HG03378 (cell line): Measurements from ENCODE around the gene ALG3.

Experiments
- ATAC-seq: cut with Tn5 transposase; IDR thresholded peaks from one replicate; pipeline ENCODE4 v1.9.1; 2021; ENCODE audit warnings: mild to moderate bottlenecking, moderate library complexity; ENCODE audit not compliant: unreplicated experiment

The ALG3 gene

GRCh38 chr3:184236033-184236410 lies 12.7 kb downstream of the ALG3 start:
- no peak for ATAC-seq

GRCh38 chr3:184235381-184236032 lies 13.3 kb downstream of the ALG3 start:
- no peak for ATAC-seq

DNA sequence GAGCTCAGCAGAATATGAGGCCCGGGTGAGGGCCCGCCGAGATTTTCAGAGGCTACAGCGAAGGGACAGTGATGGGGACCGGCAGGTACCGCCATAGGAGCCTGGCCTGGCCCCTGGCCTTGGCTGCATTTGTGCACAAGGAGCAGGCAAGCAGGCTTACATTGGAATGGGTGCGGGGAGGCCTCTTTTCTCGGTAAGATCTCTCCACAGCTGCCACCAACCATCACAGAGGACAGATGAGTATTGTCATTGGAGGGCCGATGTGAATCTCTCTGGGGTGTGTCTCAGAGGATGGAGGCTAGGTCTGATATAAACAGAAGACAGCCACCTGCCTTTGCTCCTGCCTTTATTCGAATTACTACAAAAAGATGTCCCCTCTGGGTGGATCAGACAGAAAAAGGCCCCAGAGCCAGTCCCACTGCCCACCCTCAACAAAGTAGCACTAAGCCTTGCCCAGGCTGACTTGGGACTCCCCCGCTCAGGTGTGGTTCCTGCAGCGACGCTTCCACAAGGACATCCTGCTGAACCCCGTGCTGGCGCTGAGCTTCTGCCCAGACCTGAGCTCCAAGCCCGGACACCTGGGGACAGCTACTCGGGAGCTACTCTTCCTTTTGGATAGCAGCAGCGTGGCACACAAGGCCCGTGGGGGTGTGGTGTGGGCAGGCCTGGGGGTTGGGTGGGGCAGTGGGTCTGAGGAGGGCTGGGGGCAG lies 13.9 kb downstream of the ALG3 start:
- ATAC-seq: no peak

DNA sequence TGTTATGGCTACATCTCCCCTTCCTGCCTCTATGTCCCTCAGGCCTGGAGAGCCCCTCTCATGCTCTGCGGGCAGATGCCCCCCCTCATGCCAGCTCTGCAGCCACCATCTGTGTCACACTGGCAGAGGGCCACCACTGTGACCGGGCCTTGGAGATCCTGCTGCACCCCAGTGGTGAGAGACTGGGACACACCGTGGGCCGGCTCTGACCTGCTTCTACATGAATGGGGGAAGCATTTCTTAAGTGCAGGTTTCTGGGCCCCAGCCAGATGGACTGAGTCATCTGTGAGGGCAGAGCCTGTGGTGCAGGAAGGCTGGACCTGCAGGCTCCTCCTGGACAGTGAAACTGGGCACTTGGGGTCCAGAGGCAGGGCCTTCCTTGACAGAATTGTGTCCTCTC lies 14.5 kb downstream of the ALG3 start:
- no peak for ATAC-seq

- no peak for ATAC-seq
Measured at GRCh38 chr3:184233127-184233843, 15.5 kb downstream of the ALG3 start.

DNA sequence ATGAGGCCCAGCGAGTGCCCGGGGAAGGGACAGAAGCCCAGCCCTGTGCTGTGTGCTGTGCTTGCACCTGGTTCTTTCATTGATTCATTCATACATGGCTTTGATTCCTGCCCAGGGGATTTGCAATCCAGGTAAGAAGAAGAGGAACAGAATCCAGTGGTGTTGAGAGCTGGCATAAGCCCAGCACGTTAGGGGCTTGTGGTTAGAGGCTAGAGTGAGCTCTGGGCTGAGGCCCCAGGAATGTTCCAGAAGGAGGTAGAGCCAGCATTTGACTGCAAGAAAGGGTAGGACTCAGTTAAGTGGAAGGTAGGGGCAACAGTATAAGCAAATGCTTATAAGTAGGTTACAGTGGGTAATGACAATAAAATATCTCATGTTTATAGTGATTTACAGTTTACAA lies 17.1 kb downstream of the ALG3 start:
- ATAC-seq: no peak

- no peak for ATAC-seq
Measured at GRCh38 chr3:184230603-184231528, 17.9 kb downstream of the ALG3 start.

GRCh38 chr3:184230081-184230602 lies 18.6 kb downstream of the ALG3 start:
- no peak for ATAC-seq

DNA sequence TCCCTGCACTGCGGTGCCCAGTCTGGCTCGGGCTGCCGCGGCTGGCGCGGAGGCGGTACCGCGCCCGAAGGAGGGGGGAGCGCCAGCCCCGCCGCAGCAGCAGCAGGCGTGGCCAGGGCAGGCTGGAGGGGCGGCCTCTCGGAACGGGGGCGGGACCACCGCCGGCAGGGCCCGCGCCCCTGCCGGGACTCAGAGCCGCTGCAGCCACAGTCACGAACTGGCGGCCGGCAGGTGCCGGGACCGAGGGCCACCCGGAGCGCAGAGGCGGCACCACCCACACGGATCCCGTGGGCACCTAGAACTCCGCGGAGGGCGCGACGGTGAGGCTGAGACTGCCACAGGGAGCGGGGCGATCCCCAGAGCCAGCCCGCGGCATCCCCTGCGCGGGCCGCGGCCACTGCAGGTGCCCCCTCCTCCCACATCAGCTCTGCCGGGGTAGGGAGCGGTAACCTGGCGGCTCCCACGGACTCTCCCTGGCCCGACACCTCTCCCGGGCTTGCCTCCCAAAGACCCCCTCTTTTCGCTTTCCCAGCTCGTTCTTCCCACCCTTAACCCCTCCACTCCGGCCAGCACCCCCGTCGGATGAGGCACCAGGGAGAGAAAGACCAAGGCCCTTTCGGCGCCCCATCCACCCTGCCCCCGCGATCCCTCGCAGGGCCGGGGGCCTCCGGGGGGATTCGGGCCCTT lies 19.2 kb downstream of the ALG3 start, which contains the start of gene VWA5B2:
TSS of gene VWA5B2 (plus strand) at position 192 of the 687 bp plus-strand sequence. CDS start 944 bp downstream, outside the sequence.
- peak; percentile 45 for ATAC-seq

GRCh38 chr3:184228376-184229137 lies 20.2 kb downstream of the ALG3 start:
- ATAC-seq: no peak

- no peak for ATAC-seq
Measured at GRCh38 chr3:184227481-184227935, 21.3 kb downstream of the ALG3 start.

DNA sequence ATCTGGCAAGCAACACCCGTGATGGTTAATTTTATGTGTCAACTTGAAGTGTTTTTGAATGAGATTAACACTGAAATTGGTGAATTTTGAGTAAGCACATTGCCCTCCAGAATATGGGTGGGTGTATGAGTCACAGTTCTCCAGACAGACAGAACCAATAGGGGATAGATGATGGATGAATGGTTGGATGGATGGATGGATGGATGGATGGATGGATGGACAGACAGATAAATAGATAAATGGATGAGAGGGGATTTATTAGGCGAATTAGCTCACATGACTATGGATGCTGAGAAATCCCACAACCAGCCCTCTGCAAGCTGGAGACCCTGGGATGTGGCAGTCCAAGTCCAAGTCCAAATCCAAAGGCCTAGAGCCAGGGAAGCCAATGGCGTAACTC lies 24.8 kb downstream of the ALG3 start:
- ATAC-seq: no peak

GRCh38 chr3:184222521-184222920 lies 26.2 kb downstream of the ALG3 start:
- no peak for ATAC-seq

GRCh38 chr3:184218814-184219213 lies 29.9 kb downstream of the ALG3 start:
- no peak for ATAC-seq

- no peak for ATAC-seq
Measured at GRCh38 chr3:184211718-184212117, 37.0 kb downstream of the ALG3 start.

DNA sequence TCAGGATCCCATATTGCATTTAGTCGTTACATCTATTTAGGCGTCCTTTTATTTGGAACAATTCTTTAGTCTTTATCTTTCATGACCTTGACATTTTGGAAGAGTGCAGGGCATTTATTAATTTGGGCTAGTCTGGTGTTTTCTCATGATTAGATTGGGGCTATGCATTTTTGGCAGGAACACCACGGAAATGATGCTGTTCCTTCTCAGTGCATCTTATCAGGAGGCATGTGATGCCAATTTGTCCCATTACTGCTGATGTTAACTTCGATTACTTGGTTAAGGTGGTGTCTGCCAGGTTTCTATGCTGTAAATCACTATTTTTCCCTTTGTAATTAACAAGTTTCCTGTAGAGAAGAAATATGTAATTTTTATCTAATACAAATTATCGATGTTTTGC lies 37.5 kb downstream of the ALG3 start:
- ATAC-seq: no peak

DNA sequence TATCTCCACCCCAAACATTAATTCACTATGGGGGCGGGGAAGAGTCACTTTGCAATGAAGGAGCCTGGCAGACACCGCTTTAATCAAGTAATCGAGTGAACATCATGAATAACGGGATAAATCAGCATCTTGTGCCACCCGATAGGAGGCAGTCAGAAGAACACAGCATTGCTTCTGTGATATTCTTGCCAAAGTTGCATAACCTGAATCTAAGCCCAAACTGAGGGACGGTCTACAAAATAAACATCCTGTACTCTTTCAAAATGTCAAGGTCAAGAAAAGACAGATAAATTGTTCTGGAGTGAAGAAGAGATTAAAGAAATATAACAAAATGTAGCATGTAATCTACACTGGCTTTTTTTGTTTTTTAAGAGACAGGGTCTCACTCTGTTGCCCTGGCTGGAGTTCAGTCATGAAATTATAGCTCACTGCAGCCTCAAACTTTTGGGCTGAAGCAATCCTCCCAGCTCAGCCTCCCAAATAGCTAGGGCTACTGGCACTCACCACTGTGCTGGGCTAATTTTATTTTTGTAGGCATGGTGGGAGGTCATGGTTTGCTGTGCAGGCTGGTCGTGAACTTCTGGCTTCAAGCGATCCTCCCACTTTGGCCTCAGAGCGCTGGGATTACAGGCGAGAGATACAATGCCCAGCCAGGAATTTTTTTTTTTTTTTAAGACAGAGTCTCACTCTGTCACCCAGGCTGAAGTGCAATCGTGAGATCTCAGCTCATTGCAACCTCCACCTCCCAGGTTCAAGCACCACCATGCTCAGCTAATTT lies 39.4 kb downstream of the ALG3 start:
- ATAC-seq: no peak

GRCh38 chr3:184203526-184203925 lies 45.2 kb downstream of the ALG3 start:
- no peak for ATAC-seq
